GM18907 (cell line): Measurements from ENCODE around the gene TRMT2A.

ENCODE experiments used
- ATAC-seq: cut with Tn5 transposase; IDR thresholded peaks from one replicate; pipeline ENCODE4 v1.9.1; 2021; ENCODE audit warnings: mild to moderate bottlenecking, moderate library complexity; ENCODE audit not compliant: unreplicated experiment

The TRMT2A gene

DNA sequence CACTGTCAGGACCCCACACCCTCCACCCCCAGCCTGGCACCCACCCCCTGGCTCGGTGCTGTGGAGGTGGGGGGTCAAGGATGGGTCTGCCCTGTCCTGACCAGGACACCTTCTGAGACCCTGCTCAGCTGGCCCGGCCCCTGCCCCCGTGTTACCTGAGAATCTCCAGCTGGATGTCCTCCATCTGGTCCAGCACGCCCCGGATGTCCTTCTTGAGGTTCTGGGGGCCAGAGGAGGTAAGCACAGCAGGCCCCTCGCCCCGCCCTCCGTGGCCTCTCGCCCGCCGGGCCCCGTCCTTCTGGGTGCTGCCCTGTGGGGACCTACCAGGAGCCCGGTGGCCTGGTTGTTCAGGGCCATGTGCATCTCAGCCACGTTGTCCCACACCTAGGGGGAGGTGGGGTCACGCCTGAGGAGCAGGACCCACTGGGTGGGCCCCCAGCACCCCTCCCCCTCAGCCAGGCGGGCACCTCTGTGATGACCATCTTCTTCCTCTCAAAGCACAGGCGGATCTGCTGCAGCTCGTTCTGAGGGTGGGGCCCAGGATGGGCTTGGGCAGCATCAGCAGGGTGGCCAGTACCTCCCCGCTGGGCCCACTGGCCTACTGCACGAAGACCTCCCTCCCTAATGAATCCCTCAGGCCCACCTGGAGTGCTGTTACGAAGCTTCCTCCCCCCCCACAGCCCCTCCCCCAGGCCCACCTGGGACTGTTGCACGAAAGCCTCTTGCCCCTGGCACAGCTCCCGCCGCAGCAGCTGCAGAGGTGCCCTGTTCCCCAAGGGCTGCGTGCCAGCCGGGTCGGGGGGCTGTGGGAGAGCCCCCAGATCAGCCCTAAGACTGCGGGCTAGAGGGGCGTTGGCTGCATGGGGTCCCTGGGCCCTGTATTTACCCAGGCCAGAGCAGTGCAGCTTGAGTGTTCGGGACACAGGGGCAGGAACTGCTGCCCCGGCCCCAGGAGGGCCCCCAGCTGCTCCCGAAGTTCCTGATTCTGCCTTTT, 32.5 kb upstream of the TRMT2A start:
- no peak for ATAC-seq

GRCh38 chr22:20148414-20148813, 31.4 kb upstream of the TRMT2A start:
- no peak for ATAC-seq

GRCh38 chr22:20147237-20147988, 30.4 kb upstream of the TRMT2A start:
- no peak for ATAC-seq

DNA sequence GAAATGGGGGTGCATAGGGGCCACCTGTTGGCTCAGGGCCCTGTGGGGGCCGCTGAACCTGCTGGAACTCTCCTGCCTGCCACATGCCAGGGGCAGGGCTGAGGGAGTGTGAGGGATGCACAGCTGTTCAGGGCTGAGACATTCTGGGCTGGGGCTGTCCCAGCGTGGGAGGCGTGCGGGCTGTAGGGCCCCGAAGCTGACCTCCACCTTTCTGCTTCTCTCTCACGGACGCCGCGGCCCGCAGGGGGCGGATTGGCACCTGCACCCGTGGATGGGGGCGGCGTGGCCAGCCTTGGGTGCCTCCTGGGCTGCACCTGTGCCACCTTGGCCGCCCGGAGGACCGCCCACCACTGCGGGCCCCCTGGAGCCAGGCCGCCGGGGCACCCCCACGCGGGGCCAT, 29.8 kb upstream of the TRMT2A start:
- ATAC-seq: no peak

GRCh38 chr22:20145832-20146223, 28.8 kb upstream of the TRMT2A start:
- ATAC-seq: no peak

GRCh38 chr22:20145206-20145831, 28.3 kb upstream of the TRMT2A start:
- ATAC-seq: no peak

DNA sequence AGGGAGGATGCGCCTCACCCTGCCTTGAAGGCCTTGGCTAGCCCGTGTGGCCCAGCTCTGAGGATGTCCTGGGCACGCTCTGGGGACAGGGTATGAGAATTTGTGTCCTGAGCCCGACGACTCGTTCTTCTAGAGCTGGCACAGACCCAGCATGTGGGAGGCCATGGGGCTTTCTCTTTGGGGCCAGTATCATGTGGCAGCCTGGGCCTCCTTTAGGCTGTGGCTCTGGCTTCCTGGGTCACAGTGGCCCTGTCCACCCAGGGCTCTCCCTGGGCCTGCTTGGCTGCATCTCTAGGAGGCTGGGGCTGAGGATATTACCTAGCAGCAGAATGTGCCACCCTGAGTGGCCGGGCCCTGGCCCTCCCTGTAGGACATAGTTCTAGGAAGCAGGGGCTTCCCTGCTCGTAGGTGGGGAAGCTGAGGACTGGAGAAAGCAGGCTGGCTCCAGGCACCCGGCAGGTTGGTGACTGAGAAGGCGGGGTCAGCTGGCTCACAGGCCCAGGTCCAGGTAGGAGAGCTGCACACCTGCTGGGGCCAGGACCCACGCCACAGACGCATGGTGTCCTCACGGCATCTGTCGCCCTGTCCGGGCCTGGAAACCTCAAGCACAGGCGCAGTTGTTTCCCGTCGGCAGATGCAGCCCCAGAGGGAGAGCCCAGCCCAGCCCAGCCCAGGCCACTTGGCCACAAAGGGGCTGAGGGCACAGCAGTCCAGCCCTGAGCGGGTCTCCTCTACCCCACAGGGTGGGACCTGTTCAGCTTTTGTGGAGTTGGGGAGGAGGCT, 27.0 kb upstream of the TRMT2A start:
- ATAC-seq: no peak

GRCh38 chr22:20142711-20143621, 25.9 kb upstream of the TRMT2A start:
- ATAC-seq: no peak

GRCh38 chr22:20141186-20142077, 24.4 kb upstream of the TRMT2A start:
- ATAC-seq: no peak

DNA sequence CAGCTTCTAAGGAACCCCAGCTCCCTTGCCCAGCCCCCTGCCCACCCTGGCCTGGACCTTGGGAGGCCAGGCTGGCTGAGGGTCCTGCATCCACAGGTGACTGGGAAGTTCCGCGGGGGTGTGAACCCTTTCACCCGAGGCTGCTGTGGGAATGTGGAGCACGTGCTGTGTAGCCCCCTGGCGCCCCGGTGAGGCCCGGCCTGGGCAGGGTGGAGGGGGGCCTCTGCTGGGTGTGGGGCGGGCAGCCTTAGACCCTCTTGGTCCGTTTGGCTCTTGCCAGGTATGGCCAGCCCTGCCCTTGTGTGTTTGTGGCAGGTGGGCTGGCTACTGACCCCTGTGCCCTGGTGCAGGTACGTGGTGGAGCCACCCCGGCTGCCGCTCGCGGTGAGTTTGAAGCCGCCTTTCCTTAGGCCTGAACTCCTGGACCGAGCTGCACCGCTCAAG, 23.5 kb upstream of the TRMT2A start:
- ATAC-seq: no peak

GRCh38 chr22:20140107-20140445, 23.1 kb upstream of the TRMT2A start:
- ATAC-seq: no peak

DNA sequence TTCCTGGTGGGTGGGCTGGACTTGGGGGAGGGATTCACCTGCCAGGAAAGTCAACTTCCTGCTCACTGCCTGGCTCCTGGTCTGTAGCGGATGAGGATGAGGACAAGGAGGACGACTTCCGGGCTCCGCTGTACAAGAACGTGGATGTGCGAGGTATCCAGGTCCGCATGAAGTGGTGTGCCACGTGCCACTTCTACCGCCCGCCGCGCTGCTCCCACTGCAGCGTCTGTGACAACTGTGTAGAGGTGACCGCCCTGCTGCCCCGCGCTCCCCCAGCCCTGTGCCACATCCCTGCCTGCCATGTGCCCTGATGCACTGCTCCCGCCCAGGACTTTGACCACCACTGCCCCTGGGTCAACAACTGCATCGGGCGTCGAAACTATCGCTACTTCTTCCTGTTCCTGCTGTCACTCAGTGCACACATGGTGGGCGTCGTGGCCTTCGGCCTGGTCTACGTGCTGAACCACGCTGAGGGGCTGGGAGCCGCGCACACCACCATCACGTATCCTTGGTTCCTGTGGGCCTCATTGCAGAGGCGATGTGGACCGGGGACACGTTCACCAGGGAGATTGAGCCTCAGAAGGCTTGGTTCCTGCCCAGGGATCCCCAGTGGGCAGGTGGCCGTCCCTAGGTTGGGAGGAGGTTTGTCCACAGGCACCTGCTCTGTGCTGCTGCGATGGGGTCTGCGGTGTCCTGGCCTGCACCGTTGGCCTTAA, 22.5 kb upstream of the TRMT2A start:
- ATAC-seq: no peak

DNA sequence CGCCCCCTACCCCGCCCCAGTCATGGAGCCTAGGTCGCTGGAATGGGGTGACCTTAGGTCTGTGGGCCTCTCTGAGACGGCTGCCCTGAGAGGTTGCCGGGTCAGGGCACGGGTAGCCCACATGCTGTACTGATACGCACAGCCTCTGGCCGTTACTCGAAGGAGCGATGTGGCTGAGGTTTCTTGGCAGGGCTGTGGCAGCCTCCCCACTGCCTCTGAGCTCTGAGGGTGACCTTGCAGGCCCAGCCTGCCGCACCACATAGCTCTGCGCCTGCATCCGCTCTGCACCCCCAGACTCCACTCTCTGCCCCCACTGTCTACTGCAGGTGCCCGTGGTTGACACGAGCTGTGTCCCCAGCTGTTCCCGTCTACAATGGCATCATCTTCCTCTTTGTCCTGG, 21.8 kb upstream of the TRMT2A start:
- no peak for ATAC-seq

DNA sequence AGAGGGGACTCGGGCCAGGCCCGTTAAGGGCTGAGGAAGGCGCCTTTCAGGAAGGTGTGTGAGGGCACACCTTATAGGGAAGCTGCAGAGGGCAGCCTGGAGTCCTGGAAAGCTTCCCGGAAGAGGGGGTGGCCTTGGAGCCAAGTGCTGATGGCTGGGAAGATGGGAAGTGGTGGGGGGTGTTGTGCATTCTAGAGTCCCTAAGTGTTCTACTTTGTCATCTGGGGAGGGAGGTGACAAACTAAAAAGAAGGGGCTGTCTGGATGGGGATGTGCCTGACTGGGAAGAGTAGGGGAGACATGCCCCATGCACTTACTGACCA, 21.4 kb upstream of the TRMT2A start:
- no peak for ATAC-seq

DNA sequence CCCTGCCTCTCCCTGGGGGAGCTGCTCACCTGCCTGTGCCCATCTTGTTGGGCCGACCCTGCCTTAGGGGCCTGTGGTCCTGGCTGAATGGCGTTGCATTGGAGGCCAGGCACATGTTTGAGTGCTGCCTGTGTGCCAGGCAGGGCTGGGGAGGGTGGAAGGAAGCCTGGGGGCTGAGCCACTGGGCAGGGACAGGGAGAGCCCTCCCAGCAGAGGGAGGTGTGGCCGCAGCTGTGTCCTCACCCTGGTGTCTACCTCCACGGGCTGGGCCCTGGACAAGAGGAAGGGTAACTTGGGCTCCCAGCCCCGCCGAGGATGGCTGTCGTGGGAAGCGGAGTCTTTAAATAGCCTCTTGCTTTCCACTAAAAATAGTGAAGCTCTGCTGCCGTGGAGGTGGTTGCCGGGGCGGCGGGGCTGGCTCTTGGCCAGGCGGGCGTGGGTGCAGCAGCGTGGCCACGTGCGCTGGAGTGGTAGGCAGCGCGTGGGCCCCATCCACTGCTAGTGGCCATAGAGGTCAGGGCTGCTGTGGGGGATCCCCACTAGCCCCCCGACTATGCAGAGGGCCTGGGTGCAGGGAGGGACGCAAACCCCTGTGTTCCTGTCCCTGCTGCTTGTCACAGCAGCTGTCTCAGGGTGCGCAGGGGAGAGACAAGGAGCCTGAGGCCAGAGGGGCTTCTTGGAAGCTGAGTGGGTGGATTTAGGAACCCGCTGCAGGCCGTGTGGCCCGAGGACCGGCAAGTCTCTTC, 20.8 kb upstream of the TRMT2A start:
- no peak for ATAC-seq

DNA sequence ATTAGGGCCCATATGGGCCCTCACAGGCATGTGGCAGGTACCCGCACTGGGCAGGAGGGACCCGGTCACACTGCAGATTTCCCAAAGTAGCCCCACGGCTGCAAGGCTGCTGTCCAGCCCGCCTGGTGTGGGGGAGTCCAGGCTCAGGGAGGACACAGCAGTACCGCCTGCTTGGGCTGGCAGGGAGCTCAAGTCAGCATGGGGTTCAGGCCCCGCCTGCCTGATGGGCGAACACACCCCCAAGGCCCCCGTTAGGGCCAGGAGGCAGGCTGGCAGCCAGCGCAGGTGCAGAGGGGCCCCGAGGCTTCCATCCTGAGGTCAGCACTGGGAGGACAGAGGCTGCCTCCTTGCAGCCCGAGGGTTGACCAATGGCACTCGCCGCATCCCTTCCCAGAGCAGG, 20.1 kb upstream of the TRMT2A start:
- ATAC-seq: no peak

GRCh38 chr22:20136603-20136873, 19.5 kb upstream of the TRMT2A start:
- ATAC-seq: no peak
